HG03521 (cell line): ENCODE data around the gene TRIM56.
"Not testable (repeated sequence)": the region's sequence is repeated elsewhere in the genome, so short reads cannot be mapped to it uniquely, and the experiment has no call there.

Source experiments
- ATAC-seq: cut with Tn5 transposase; IDR thresholded peaks from one replicate; pipeline ENCODE4 v1.9.1; 2021; ENCODE audit warnings: mild to moderate bottlenecking, moderate library complexity; ENCODE audit not compliant: unreplicated experiment

The TRIM56 gene

DNA sequence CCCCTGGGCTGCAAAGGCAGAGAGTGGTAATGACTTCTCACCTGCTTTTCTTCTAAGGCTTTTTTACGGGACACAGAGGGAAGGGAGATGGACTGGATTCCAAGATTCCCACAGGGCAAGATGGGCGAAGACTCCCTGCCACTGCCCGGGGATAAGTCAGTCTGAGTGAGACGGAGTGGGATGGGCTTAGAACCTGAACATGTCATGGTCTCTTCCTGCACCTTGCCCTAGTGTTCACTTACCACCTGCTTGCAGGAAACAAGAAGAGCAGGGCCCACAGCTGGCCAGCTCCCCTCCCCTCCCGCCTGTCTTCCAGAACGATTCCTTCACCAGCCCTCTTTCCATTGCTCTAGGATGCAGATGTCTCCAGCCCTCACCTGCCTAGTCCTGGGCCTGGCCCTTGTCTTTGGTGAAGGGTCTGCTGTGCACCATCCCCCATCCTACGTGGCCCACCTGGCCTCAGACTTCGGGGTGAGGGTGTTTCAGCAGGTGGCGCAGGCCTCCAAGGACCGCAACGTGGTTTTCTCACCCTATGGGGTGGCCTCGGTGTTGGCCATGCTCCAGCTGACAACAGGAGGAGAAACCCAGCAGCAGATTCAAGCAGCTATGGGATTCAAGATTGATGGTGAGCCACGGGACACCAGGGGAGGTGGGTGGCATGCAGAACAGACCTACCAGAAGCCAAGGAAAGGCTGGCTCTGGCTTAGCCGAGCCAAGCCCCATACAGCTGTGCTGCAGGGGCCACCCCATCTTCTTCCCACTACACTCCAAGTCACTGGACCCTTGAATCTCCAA is 43.0 kb downstream of the TRIM56 start:
- no peak for ATAC-seq

DNA sequence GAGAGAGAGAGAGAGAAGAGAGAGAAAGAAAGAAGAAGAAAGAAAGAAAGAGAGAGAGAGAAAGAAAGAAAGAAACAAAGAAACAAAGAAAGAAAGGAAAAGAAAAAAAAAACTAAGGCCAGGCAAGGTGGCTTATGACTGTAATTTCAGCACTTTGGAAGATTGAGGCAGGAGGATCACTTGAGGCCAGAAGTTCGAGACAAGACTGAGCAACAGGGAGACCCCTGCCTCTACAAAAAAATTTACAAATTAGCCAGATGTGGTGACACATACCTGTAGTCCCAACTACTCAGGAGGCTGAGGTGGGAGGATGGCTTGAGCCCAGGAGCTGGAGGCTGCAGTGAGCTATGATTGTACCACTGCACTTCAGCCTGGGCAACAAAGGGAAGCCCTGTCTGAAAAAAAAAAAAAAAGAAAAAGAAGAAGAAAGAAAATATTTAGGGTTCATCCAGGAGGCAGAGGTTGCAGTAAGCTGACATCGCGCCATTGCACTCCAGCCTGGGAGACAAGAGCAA is 44.4 kb downstream of the TRIM56 start:
- ATAC-seq: no peak

DNA sequence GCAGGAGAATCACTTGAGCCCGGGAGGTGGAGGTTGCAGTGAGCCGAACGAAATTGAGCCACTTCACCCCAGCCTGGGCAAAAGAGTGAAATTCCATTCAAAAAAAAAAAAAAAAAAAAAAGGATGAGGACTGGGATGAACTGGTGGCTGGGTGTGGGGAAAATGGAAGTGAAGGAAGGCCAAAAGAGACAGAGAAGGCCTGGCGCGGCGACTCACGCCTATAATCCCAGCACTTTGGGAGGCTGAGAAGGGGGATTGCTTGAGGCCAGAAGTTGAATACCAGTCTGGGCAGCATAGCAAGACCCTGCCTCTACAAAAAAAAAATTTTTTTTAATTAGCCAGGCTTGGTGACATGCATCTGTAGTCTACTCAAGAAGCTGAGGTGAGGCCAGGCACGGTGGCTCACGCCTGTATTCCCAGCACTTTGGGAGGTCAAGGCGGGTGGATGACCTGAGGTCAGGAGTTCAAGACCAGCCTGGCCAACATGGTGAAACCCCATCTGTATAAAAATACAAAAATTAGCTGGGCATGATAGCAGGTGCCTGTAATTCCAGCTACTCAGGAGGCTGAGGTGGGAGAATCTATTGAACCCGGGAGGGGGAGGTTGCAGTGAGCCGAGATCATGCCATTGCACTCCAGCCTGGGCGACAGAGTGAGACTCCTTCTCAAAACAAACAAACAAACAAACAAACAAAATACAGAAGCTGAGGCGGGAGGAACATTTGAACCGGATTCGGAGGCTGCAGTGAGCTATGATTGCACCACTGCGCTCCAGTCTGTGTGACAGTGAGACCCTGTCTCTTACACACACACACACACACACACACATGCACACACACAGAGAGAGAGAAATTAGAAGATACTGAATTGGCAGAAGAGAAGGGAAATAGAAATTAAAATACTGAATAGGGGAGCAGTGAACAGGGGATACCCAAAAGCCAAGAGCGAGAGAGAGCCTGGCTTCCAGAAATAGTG is 47.6 kb downstream of the TRIM56 start:
- ATAC-seq: not testable (repeated sequence)

DNA sequence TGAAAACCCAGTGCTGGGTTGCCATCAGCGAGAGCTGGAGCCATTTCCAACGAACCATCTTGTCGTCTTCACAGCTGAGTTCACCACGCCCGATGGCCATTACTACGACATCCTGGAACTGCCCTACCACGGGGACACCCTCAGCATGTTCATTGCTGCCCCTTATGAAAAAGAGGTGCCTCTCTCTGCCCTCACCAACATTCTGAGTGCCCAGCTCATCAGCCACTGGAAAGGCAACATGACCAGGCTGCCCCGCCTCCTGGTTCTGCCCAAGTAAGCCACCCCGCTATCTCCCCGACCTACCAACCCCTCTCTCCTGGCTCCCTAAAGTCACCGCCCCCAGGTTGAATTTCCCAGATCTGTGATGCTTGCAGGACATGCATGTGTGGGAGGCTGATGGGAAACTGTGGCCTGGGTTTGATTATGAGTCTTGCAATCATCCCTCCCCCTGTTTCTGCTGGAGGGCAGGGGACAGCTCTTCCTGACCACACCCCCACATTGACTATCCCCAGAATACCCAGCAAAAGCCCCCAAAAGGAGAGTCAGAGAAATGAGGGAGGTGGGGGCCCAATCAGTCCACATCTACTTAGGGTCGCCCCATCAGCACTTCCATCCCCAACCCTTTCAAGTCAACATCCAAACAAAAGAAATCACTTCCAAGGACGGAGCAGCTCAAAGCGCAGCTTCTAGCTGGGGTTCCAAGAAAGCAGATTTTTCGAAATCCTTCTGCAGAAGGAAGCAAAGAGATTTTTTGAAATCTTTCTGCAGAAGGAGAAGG is 48.5 kb downstream of the TRIM56 start:
- no peak for ATAC-seq

DNA sequence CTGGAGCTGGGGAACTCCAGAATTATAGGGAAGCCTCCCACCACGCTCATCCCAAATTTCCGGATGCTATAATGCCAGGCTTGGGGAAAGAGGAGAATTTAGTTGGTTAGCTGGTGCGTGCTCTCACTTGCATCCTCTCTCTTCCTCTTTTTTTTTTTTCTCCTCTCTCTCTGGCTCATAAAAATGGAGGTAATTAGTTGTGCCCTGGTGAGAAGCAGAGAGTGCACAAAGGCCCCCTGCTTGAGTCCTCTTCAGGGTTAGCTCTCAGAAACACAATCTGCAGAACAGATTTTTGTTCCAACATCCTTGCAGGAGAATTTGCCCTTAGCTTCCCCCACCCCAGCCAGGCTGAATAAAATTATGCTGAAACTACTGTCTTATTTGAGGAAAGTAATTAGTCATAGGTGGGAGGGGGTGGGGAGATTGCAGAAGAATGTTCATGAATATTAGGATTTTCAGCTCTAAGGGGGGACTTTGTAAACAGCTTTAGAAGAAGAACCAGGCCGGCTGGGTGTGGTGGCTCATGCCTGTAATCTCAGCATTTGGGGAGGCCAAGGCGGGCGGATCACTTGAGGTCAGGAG is 49.2 kb downstream of the TRIM56 start:
- no peak for ATAC-seq

DNA sequence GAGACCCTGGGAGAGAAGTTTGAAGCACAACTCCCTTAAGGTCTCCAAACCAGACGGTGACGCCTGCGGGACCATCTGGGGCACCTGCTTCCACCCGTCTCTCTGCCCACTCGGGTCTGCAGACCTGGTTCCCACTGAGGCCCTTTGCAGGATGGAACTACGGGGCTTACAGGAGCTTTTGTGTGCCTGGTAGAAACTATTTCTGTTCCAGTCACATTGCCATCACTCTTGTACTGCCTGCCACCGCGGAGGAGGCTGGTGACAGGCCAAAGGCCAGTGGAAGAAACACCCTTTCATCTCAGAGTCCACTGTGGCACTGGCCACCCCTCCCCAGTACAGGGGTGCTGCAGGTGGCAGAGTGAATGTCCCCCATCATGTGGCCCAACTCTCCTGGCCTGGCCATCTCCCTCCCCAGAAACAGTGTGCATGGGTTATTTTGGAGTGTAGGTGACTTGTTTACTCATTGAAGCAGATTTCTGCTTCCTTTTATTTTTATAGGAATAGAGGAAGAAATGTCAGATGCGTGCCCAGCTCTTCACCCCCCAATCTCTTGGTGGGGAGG is 52.5 kb downstream of the TRIM56 start:
- no peak for ATAC-seq

DNA sequence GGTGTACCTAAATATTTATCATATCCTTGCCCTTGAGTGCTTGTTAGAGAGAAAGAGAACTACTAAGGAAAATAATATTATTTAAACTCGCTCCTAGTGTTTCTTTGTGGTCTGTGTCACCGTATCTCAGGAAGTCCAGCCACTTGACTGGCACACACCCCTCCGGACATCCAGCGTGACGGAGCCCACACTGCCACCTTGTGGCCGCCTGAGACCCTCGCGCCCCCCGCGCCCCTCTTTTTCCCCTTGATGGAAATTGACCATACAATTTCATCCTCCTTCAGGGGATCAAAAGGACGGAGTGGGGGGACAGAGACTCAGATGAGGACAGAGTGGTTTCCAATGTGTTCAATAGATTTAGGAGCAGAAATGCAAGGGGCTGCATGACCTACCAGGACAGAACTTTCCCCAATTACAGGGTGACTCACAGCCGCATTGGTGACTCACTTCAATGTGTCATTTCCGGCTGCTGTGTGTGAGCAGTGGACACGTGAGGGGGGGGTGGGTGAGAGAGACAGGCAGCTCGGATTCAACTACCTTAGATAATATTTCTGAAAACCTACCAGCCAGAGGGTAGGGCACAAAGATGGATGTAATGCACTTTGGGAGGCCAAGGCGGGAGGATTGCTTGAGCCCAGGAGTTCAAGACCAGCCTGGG is 53.1 kb downstream of the TRIM56 start:
- peak; percentile 69 for ATAC-seq

DNA sequence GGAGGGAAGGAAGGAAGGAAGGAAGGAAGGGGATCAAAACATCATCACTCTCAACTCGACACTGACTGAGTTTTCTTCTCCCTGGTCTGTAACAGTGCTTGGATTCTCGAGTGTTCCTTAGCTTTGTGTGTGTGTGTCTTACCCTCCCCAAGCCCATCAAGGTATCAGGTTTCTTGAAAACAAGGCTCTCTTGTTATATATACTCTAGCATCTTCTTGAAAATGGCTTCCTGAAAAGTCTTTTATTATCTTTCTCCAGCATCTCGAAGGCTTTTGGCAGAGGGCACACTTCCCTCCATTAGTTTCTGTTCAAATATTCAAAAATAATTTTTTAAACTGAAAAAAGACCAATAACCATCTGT is 55.0 kb downstream of the TRIM56 start:
- no peak for ATAC-seq

DNA sequence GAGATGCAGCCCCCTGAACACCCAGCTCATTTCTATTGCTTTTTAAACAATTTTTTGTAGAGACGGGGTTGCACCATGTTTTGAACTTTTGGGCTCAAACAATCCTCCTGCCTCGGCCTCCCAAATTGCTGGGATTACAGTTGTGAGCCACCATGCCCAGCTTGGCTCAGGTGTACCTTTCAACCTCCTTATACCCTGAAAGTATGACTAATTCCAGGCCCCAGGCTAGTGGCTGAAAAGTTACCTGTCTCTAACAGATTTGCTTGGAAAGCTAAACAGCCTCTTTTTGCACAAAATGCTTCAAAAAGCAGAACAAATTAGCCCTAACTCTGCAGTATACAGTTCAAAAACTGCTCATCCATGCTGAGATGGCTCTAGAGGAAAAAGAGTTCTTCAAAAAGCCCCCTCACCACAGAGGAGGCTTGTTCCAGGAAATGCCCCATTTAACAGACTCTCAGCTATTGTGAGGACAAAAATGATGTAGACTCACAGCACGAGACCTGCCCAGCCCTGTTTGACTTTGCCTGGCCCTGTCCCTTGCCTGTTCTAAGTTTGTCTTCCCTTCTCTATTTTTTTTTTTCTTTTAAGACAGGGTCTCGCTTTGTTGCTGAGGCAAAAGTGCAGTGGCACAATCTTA is 55.6 kb downstream of the TRIM56 start:
- ATAC-seq: no peak
